Measurements from ENCODE around the gene M1AP.

- no peak for TF ChIP-seq CTCF (optimal IDR thresholded peaks at IDR 0.05 in 1 of 3, IDR thresholded peaks at IDR 0.05 in 1 of 3, conservative IDR thresholded peaks at IDR 0.05 in 1 of 3; ENCODE audit: extremely low read depth in 1 of 3, insufficient read depth in 2 of 3, low read length in 3 of 3)
- no peak for TF ChIP-seq EZH2 (IDR thresholded peaks at IDR 0.05; ENCODE audit: low read length)
Observed at GRCh38 chr2:74583504-74583903, 64.6 kb downstream of the M1AP start.
